ENCODE data around the gene GPR87.

DNA sequence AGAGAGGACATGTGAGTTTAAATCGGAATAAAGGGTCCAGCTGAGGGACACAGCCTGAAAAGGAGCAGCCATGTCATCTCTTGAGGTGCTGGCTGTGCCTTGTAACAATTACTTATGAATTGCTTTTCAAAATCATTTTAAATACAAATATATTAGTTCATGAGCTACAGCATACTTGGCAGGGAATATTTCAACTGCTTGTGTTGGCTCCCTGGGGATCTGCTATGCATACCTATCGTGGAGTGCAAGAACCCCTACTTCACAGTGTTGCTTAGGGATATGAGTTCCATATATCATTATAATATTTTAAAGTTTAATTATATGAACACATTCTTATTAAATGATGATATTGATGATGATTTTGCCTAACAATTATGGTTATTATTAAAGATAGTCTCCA lies 19.2 kb downstream of the GPR87 start:
- TF ChIP-seq, protein P1, sequence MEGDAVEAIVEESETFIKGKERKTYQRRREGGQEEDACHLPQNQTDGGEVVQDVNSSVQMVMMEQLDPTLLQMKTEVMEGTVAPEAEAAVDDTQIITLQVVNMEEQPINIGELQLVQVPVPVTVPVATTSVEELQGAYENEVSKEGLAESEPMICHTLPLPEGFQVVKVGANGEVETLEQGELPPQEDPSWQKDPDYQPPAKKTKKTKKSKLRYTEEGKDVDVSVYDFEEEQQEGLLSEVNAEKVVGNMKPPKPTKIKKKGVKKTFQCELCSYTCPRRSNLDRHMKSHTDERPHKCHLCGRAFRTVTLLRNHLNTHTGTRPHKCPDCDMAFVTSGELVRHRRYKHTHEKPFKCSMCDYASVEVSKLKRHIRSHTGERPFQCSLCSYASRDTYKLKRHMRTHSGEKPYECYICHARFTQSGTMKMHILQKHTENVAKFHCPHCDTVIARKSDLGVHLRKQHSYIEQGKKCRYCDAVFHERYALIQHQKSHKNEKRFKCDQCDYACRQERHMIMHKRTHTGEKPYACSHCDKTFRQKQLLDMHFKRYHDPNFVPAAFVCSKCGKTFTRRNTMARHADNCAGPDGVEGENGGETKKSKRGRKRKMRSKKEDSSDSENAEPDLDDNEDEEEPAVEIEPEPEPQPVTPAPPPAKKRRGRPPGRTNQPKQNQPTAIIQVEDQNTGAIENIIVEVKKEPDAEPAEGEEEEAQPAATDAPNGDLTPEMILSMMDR (conservative IDR thresholded peaks at IDR 0.05) = no peak
- TF ChIP-seq EZH2 (IDR thresholded peaks at IDR 0.05; ENCODE audit: low read depth) = no peak

Measured in PC-9 (cell line).